Peyer's patch (tissue), 4 donors: ENCODE measurements around the gene NPSR1. TPM values are rescaled to one million over a fixed set of nuclear protein-coding genes. Genes with fewer than 3 reads are reported as not detected.

Experiments used
- DNase-seq, 3 donors: peaks; one replicate each; pipeline ENCODE4 v3.0.0-alpha.2; 2017 to 2019
- H3K27ac ChIP-seq, 4 donors: fragments of 200-600 bp; sonication (generic); one replicate each; pipeline ENCODE4 v1.5.1; 2016 to 2019
- H3K27me3 ChIP-seq, 2 donors: fragments of 200-600 bp; sonication (generic); one replicate each; pipeline ENCODE4 v1.5.1; 2019
- H3K36me3 ChIP-seq, 3 donors: fragments of 200-600 bp; sonication (generic); one replicate each; pipeline ENCODE4 v1.5.1; 2016 to 2019
- H3K4me1 ChIP-seq, 4 donors: fragments of 200-600 bp; sonication (generic); one replicate each; pipeline ENCODE4 v1.5.1; 2016 to 2019
- H3K4me3 ChIP-seq, 4 donors: fragments of 200-600 bp; sonication (generic); 1 replicate in 3 of 4; 2 replicates in 1 of 4; pipeline ENCODE4 v1.5.1; 2016 to 2019; ENCODE audit warnings: mild to moderate bottlenecking in 1 of 4
- H3K9me3 ChIP-seq, 4 donors: fragments of 200-600 bp; sonication (generic); one replicate each; pipeline ENCODE4 v1.5.1; 2016 to 2019; ENCODE audit warnings: mild to moderate bottlenecking in 1 of 4
- POLR2A ChIP-seq, 2 donors: fragments of 450-650 bp; IDR thresholded peaks; one replicate each; pipeline ENCODE4 v1.5.1; 2017; ENCODE audit warnings: antibody characterized with exemption in 2 of 2, mild to moderate bottlenecking in 2 of 2, moderate library complexity in 2 of 2
- total RNA-seq, 4 donors: library from RNA; depleted of rRNA; stranded (reverse); fragments of >200 nt; gene quantifications; one replicate each; pipeline ENCODE4 v1.1.0, GENCODE V29; 2016
- TF ChIP-seq, protein P1 (sequence below), 6 experiments: fragments of 450-650 bp in 4 of 6; fragments of 200-600 bp in 2 of 6; sonication (generic) in 1 of 6; IDR thresholded peaks; one replicate each; pipeline ENCODE4 v1.5.1; 2017 to 2019; ENCODE audit warnings: antibody characterized with exemption in 6 of 6, mild to moderate bottlenecking in 3 of 6, moderate library complexity in 1 of 6

NPSR1 gene
- total RNA-seq, 4 donors from 2014 or later, result not detected

DNA sequence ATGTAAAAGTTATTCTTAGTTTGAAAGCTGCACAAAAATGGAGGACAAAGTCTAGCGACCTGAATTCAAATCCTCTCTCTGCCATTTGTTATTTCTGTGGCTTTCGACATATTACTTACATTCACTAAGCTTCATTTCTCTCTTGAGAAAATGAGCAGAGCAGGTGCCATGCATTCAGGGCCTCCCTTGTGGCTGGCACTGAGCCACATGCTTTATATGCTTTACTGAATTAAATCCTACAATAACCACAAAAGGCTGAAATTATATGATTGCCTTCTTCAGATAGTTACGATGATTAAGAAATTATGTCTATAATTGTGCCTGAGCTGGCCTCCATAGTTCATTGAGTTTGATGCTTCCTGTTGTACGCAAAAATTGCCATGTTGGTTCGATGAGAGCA is 98.7 kb downstream of the NPSR1 start:
- TF ChIP-seq, protein P1, sequence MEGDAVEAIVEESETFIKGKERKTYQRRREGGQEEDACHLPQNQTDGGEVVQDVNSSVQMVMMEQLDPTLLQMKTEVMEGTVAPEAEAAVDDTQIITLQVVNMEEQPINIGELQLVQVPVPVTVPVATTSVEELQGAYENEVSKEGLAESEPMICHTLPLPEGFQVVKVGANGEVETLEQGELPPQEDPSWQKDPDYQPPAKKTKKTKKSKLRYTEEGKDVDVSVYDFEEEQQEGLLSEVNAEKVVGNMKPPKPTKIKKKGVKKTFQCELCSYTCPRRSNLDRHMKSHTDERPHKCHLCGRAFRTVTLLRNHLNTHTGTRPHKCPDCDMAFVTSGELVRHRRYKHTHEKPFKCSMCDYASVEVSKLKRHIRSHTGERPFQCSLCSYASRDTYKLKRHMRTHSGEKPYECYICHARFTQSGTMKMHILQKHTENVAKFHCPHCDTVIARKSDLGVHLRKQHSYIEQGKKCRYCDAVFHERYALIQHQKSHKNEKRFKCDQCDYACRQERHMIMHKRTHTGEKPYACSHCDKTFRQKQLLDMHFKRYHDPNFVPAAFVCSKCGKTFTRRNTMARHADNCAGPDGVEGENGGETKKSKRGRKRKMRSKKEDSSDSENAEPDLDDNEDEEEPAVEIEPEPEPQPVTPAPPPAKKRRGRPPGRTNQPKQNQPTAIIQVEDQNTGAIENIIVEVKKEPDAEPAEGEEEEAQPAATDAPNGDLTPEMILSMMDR (IDR thresholded peaks at IDR 0.05), result no peak
- TF ChIP-seq POLR2A (IDR thresholded peaks at IDR 0.05), result no peak
- H3K4me1 ChIP-seq, result no peaks in the 10 kb centered on the region
- H3K9me3 ChIP-seq, result no peaks in the 10 kb centered on the region
- no peak overlapping the region for H3K27ac ChIP-seq
- no peak for DNase-seq
- no peaks in the 10 kb centered on the region for H3K36me3 ChIP-seq
- H3K4me3 ChIP-seq, result no peak overlapping the region
- no peaks in the 10 kb centered on the region for H3K27me3 ChIP-seq

GRCh38 chr7:34757570-34758110 is 99.6 kb downstream of the NPSR1 start:
- DNase-seq, result no peak
- Histone ChIP-seq H3K27ac (no peak overlapping the region), H3K27me3 (no peaks in the 10 kb centered on the region), H3K4me3 (no peak overlapping the region), H3K9me3 (no peaks in the 10 kb centered on the region), H3K4me1 (no peaks in the 10 kb centered on the region), H3K36me3 (no peaks in the 10 kb centered on the region)
- TF ChIP-seq, protein P1 (IDR thresholded peaks at IDR 0.05), result no peak

DNA sequence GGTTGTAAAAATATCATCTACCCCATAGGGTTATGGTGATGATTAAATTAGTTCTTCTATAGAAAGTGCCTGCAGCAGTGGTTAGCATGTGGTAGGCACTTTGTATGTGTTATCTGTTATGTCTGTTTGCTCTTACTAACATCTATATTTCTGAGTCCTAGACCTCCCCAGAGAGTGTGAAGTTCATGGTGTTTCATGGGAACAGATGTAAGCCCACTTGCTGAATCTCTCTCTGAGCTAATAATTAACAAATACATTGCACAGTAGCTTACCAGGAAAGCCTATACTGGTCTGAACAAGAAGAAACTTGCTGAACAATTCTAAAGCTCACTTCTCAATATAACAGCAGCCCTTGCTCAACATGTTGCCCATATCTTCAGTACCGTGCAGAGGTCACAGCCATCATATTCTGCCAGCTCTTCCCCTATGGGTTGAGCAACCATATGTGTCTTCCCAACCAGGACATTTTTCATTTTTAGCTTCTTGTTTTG is 100.1 kb downstream of the NPSR1 start:
- Histone ChIP-seq H3K27me3 (no peaks in the 10 kb centered on the region), H3K4me1 (no peaks in the 10 kb centered on the region), H3K27ac (no peak overlapping the region), H3K36me3 (no peaks in the 10 kb centered on the region), H3K9me3 (no peaks in the 10 kb centered on the region), H3K4me3 (no peak overlapping the region)
- TF ChIP-seq, protein P1 (IDR thresholded peaks at IDR 0.05), result no peak
- TF ChIP-seq POLR2A (IDR thresholded peaks at IDR 0.05), result no peak
- no peak for DNase-seq

DNA sequence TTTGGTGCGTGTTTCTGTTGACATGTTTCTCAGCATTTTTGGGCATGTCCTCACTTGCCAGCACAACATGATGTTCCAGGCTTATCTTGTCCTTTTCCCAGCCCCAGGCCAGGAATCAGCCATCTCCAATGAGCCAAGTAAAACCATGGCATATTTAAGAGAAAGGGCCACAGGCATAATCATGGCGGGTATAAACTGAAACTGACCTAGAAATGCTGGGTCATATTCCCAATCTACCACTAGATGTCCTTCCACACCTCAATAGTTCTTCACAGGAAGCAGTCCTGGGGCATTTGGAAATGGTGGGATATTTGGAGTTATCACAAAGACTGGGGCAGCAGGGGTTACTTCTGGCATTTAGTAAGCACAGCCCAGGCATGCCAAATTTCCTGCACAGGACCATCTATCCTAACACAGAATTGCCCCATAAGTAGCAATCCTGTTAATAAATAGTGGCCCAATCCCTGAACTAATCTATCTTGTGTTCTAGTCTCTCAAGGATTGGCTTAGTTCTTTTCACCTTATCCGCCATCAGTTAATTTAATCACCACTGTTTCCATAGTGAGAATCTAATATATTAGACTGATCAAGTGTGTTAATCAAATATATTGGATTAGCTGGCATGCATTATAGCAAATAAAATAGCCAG is 101.6 kb downstream of the NPSR1 start:
- Histone ChIP-seq H3K36me3 (no peaks in the 10 kb centered on the region), H3K27me3 (no peaks in the 10 kb centered on the region), H3K4me3 (no peak overlapping the region), H3K9me3 (no peaks in the 10 kb centered on the region), H3K4me1 (no peaks in the 10 kb centered on the region), H3K27ac (no peak overlapping the region)
- DNase-seq, result no peak
- TF ChIP-seq, protein P1 (IDR thresholded peaks at IDR 0.05), result peak in 4 of 6 experiments; percentile 23 to 39 (median 33)
- TF ChIP-seq POLR2A (IDR thresholded peaks at IDR 0.05), result no peak

- H3K4me1 ChIP-seq, result no peaks in the 10 kb centered on the region
- no peak overlapping the region for H3K4me3 ChIP-seq
- no peaks in the 10 kb centered on the region for H3K9me3 ChIP-seq
- no peak for DNase-seq
- no peak for TF ChIP-seq POLR2A (IDR thresholded peaks at IDR 0.05)
- TF ChIP-seq, protein P1 (IDR thresholded peaks at IDR 0.05), result no peak
- H3K36me3 ChIP-seq, result no peaks in the 10 kb centered on the region
- H3K27me3 ChIP-seq, result no peaks in the 10 kb centered on the region
- H3K27ac ChIP-seq, result no peak overlapping the region
Measured at GRCh38 chr7:34760271-34760670, 102.3 kb downstream of the NPSR1 start.
